GM12892 (cell line): ENCODE results near the gene EXOC4.

Experiments
- POLR2A ChIP-seq: IDR thresholded peaks from 2 replicates; pipeline ENCODE4 v1.6.1; 2011; ENCODE audit warnings: low read depth, low read length, control low read depth
- POLR2AphosphoS5 ChIP-seq: IDR thresholded peaks from 2 replicates; pipeline ENCODE4 v1.6.1; 2011; ENCODE audit warnings: low read depth, low read length, control low read depth

- TF ChIP-seq POLR2A (no peak), POLR2AphosphoS5 (no peak)
Measured at GRCh38 chr7:133369130-133369529, 116.3 kb downstream of the EXOC4 start.
